Uterus (tissue), 2 donors: Measurements from ENCODE around the gene MAPT.

Experiments
- POLR2A ChIP-seq, 2 donors: fragments of 450-650 bp; IDR thresholded peaks; one replicate each; pipeline ENCODE4 v1.6.1; 2016; ENCODE audit warnings: antibody characterized with exemption in 2 of 2, mild to moderate bottlenecking in 1 of 2, moderate library complexity in 1 of 2
- TF ChIP-seq, protein P1 (sequence below), 4 experiments: fragments of 200-600 bp in 2 of 4; fragments of 450-650 bp in 2 of 4; sonication (generic) in 2 of 4; IDR thresholded peaks; one replicate each; pipeline ENCODE4 v1.5.1; 2016 to 2019; ENCODE audit warnings: antibody characterized with exemption in 4 of 4, mild to moderate bottlenecking in 2 of 4, moderate library complexity in 1 of 4

DNA sequence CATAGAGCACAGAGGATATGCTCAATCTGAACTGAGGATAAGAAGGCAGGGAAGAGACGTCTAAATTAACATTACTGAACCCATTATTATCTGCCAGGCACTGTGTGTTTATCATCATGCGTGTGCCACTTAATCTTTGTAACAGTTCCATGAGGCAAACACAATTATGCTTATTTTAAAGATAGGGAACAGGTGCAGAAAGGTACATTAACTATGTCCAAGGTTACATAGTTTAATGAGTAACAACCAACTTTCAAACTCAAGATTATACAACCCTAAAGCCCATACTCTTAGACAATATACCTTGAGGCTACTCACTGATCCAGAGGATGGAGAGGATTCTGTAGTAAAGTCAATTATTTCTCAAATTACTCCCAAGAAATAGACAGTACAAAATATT is 147.9 kb downstream of the MAPT start:
- TF ChIP-seq, protein P1, sequence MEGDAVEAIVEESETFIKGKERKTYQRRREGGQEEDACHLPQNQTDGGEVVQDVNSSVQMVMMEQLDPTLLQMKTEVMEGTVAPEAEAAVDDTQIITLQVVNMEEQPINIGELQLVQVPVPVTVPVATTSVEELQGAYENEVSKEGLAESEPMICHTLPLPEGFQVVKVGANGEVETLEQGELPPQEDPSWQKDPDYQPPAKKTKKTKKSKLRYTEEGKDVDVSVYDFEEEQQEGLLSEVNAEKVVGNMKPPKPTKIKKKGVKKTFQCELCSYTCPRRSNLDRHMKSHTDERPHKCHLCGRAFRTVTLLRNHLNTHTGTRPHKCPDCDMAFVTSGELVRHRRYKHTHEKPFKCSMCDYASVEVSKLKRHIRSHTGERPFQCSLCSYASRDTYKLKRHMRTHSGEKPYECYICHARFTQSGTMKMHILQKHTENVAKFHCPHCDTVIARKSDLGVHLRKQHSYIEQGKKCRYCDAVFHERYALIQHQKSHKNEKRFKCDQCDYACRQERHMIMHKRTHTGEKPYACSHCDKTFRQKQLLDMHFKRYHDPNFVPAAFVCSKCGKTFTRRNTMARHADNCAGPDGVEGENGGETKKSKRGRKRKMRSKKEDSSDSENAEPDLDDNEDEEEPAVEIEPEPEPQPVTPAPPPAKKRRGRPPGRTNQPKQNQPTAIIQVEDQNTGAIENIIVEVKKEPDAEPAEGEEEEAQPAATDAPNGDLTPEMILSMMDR (IDR thresholded peaks at IDR 0.05), result no peak
- TF ChIP-seq POLR2A (IDR thresholded peaks at IDR 0.05), result no peak
